Measurements from ENCODE around the gene STRC.
"Not testable (repeated sequence)": the region's sequence is repeated elsewhere in the genome, so short reads cannot be mapped to it uniquely, and the experiment has no call there.

The STRC gene

GRCh38 chr15:43618700-43619099 is at the start of gene STRC:
TSS of gene STRC (minus strand) at chr15:43618800. CDS start at chr15:43618722, 78 bp downstream.
- not testable (repeated sequence) for DNase-seq

- not testable (repeated sequence) for DNase-seq
These were observed 47.6 kb upstream of the STRC start for GRCh38 chr15:43666177-43666576.

GRCh38 chr15:43663333-43663732 is 44.7 kb upstream of the STRC start:
- not testable (repeated sequence) for DNase-seq

GRCh38 chr15:43662293-43662692 is 43.7 kb upstream of the STRC start:
- not testable (repeated sequence) for DNase-seq

- DNase-seq = not testable (repeated sequence)
These were observed 41.1 kb upstream of the STRC start for GRCh38 chr15:43659727-43660126.

GRCh38 chr15:43649430-43649926 is 30.9 kb upstream of the STRC start:
- DNase-seq = not testable (repeated sequence)

DNA sequence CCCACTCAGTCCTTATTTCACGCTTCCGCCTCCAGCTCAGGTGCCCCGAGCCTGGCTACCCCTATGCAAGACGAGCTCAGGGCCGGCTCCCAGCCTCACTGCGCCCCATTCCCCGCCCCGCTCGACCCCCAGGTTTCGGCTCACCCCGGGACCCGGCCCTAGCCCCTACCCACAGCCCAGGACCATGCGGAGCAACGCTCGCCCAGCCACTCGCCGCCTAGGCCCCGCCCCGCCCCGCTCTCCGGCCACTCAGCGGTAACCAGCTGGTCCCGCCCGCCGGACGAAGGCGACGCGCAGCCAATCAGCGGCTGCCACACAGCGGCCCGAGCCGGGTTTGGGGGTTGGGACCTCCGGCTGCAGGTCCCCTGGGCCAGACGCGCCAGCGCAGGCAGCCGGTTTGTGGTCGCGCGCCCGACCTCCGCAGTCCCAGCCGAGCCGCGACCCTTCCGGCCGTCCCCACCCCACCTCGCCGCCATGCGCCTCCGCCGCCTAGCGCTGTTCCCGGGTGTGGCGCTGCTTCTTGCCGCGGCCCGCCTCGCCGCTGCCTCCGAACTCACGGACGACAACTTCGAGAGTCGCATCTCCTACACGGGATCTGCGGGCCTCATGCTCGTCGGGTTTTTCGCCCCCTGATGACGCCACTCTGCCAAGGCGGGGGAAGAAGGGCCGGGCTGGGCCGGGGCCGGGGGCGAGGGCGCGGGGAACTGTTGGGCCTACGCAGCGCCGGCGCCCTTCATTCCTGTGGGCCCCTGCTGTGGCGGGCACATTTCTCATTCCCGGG is 30.2 kb upstream of the STRC start, which contains the start of gene CATSPER2:
Gene CATSPER2 (minus strand): TSS at position 196 of the 781 bp plus-strand sequence. CDS start 783 bp downstream, outside the sequence.
- no peak for DNase-seq

GRCh38 chr15:43638464-43639204 is 20.0 kb upstream of the STRC start:
- DNase-seq = not testable (repeated sequence)

GRCh38 chr15:43626937-43627336 is 8.3 kb upstream of the STRC start:
- not testable (repeated sequence) for DNase-seq

DNA sequence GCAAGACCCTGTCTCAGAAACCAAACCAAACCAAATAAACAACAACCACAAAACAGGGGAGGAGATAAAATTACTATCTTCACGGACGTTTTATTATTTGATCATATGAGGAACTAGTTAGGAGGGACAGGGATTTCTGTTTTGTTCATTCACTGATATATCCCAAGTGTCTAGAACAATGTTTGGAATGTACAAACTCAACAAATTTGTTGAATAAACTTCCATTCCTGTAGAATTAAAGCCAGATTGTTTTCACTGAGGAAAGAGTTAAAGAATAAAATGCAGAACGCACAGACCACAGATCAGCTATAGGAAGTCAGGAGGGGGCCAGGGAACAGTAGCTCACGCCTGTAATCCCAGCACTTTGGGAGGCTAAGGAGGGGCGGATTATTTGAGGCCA is 6.5 kb upstream of the STRC start:
- no peak for DNase-seq

DNA sequence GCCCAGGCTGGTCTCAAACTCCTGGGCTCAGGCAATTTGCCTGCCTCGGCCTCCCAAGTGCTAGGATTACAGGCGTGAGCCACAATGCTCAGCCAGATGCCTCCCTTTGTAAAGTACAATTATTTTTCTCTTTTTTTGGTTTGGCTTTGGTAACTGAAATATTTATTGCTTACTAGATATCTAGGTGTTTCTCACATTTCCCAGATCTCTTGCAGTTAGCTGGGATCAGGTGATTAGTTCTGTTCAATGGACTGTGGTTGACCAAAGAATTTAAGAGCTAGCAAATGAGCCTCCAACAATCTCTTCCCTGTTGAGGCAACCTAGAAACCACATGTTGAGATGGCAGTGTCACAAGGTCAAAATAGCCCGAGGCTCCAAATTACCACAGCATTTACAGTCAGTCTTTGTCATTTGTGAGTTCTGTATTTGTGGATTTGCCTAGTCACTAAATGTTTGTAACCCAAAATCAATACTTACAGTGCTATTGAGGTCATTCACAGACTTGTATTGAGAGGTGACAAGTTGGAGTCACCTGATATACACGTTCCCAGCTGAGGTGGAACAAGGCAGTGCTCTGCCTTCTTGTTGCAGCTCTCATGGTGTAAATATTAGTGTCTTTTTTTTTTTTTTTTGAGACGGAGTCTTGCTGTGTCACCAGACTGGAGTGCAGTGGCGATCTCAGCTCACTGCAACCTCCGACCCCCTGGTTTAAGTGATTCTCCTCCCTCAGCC is 3.6 kb upstream of the STRC start:
- not testable (repeated sequence) for DNase-seq

DNA sequence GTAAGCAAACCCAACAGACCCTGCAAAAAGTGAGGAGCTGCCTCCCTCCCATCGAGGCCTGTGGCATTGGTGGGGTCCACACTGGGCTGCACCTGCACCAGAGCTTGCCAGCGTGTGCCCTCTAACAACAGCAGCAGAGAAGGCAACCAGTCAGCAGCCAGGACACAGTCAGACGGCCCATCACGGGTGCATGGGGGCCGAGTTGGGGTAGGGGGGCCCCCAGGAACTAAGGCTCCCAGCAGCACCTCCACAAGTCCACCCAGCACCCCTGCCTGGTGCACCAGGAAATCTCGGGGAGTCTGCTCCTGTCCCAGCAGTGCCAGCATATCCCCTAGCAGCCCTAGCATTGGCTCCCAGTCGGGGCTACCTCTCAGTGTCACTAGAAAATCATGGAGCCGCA is 850 bp downstream of the STRC start:
- DNase-seq = not testable (repeated sequence)

GRCh38 chr15:43602233-43602632 is 16.4 kb downstream of the STRC start:
- DNase-seq = not testable (repeated sequence)

DNA sequence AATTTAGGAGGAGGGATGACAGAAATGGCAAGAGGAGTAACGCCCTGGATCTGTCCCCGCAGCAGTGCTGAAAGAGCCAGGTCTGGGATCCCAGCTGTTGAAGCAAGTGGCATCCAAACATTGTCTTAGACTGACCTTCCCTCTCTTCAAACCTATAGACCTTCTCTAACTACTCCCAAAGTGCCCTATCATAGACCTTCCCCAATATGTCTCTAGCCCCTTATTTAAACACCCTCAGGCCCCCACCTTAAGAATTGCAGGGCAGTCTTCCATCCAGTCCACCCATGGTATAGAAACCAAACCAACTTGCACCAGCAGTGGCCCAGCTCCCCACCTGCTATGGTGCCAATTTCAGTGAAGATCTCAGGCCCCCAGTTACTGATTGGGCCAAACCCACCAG is 18.4 kb downstream of the STRC start:
- DNase-seq = not testable (repeated sequence)

GRCh38 chr15:43599131-43599530 is 19.5 kb downstream of the STRC start:
- not testable (repeated sequence) for DNase-seq

- DNase-seq = not testable (repeated sequence)
These were observed 25.0 kb downstream of the STRC start, which contains the start of gene CKMT1B for GRCh38 chr15:43593328-43594190. TSS of gene CKMT1B (plus strand) at chr15:43594027. CDS start at chr15:43594219, 192 bp downstream.

- DNase-seq = not testable (repeated sequence)
These were observed 25.8 kb downstream of the STRC start for GRCh38 chr15:43592841-43593240.

DNA sequence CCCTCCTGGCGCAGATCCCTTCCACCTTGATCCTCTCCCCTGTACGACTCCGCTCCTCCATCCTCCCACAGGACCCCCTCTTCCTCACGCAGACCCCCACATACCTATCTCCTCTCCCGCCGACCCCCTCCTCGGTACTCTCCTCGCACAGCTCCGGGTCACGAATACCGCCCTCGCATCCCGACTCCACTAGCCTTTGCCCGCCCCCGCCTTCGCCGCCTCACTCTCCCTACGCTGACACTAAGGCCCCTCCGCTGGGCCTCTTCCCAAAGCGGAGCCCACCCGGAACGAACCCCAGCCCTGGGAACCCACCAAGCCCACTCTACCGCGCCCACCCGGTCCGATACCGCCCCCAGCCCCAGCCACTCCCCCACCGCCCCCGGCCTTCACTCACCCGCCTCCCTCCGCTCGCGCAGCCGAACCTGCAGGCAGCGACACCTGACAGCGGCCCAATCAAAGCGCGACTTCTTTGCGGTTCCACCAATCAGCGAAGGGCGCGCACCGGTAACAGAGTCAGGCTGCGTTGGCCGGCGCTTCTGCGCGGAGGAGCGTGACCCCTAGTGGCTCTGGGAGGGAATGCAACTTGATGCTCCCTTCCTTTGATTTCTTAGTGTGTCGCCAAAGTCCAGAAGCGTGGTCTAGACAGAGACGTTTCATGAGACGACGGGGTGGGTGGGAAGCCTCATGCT is 28.7 kb downstream of the STRC start, which contains the start of gene PPIP5K1:
Gene PPIP5K1 (minus strand): TSS at position 431 of the 689 bp plus-strand sequence. CDS start 5,704 bp downstream, outside the sequence.
- DNase-seq = not testable (repeated sequence)

GRCh38 chr15:43574607-43575006 is 44.0 kb downstream of the STRC start:
- DNase-seq = not testable (repeated sequence)

- DNase-seq = not testable (repeated sequence)
These were observed 52.0 kb downstream of the STRC start for GRCh38 chr15:43566615-43567014.

GRCh38 chr15:43563793-43564192 is 54.8 kb downstream of the STRC start:
- DNase-seq = not testable (repeated sequence)

All from NCI-H510A treated with DMSO at 0.1 percent for 48 hours (cell line).